AG10803 (cell line): ENCODE results near the gene GMDS.
A peak's percentile ranks its signal among the peaks of the same experiment; 100 is the strongest.
"Not testable (repeated sequence)": the region's sequence is repeated elsewhere in the genome, so short reads cannot be mapped to it uniquely, and the experiment has no call there.

Experiments used
- DNase-seq: peaks from one replicate; pipeline ENCODE4 v3.0.0; 2010; ENCODE audit warnings: low read depth
- H3K4me3 ChIP-seq: 2 replicates; pipeline ENCODE4 v1.5.1; 2011; ENCODE audit warnings: mild to moderate bottlenecking, low read length, control low read depth
- CTCF ChIP-seq: conservative IDR thresholded peaks from 2 replicates; pipeline ENCODE4 v1.5.1; 2011; ENCODE audit warnings: mild to moderate bottlenecking, low read length, control low read depth, inconsistent platforms

GMDS gene

GRCh38 chr6:1679688-1680068 lies 565.7 kb downstream of the GMDS start:
- no peak for TF ChIP-seq CTCF
- DNase-seq, result no peak
- H3K4me3 ChIP-seq, result no peak overlapping the region

- DNase-seq, result no peak
- no peak for TF ChIP-seq CTCF
- H3K4me3 ChIP-seq, result no peak overlapping the region
Measured at GRCh38 chr6:1679031-1679687, 566.2 kb downstream of the GMDS start.

- no peak for DNase-seq
- no peak for TF ChIP-seq CTCF
- H3K4me3 ChIP-seq, result no peak overlapping the region
Measured at GRCh38 chr6:1678201-1678600, 567.2 kb downstream of the GMDS start.

- H3K4me3 ChIP-seq, result no peak overlapping the region
- peak; percentile 30 for DNase-seq
- TF ChIP-seq CTCF, result no peak
Measured at GRCh38 chr6:1672379-1672778, 573.0 kb downstream of the GMDS start.

- no peak for TF ChIP-seq CTCF
- DNase-seq, result no peak
Measured at GRCh38 chr6:1670711-1671462, 574.5 kb downstream of the GMDS start.

GRCh38 chr6:1669996-1670395 lies 575.4 kb downstream of the GMDS start:
- no peak for DNase-seq
- no peak for TF ChIP-seq CTCF
- H3K4me3 ChIP-seq, result no peak overlapping the region

More at GRCh38 chr6:1670711-1671462, 574.5 kb downstream of the GMDS start:
- H3K4me3 ChIP-seq, result no peak overlapping the region

- H3K4me3 ChIP-seq, result not testable (repeated sequence)
Measured at GRCh38 chr6:1668456-1668855, 576.9 kb downstream of the GMDS start.

More at GRCh38 chr6:1668456-1668855, 576.9 kb downstream of the GMDS start:
- DNase-seq, result not testable (repeated sequence)
